H9 (cell line): Measurements from ENCODE around the gene JAG1. TPM values are rescaled to one million over a fixed set of nuclear protein-coding genes. Genes with fewer than 3 reads are reported as not detected.

Experiments used
- DNase-seq: peaks from one replicate; pipeline ENCODE4 v3.0.0-alpha.2; 2017
- H2AFZ ChIP-seq: one replicate; pipeline ENCODE4 v1.6.1; 2013; ENCODE audit warnings: mild to moderate bottlenecking, low read length, control low read depth, moderate library complexity
- H2AK5ac ChIP-seq: 2 replicates; pipeline ENCODE4 v1.6.1; 2013; ENCODE audit warnings: low read length, control low read depth, mixed read lengths; ENCODE audit not compliant: insufficient read length
- H2BK120ac ChIP-seq: one replicate; pipeline ENCODE4 v1.6.1; 2013; ENCODE audit warnings: low read depth, mild to moderate bottlenecking, low read length, control low read depth, inconsistent platforms; ENCODE audit not compliant: poor library complexity, severe bottlenecking
- H2BK12ac ChIP-seq: 2 replicates; pipeline ENCODE4 v1.6.1; 2013; ENCODE audit warnings: low read length, control low read depth, mixed read lengths, low read depth; ENCODE audit not compliant: insufficient read length
- H2BK15ac ChIP-seq: 2 replicates; pipeline ENCODE4 v1.6.1; 2013; ENCODE audit warnings: low read depth, low read length, control low read depth
- H2BK20ac ChIP-seq: one replicate; pipeline ENCODE4 v1.6.1; 2013; ENCODE audit warnings: low read depth, mild to moderate bottlenecking, low read length, control low read depth, inconsistent platforms; ENCODE audit not compliant: poor library complexity, severe bottlenecking
- H2BK5ac ChIP-seq: 2 replicates; pipeline ENCODE4 v1.6.1; 2013; ENCODE audit warnings: low read length, control low read depth, mixed read lengths; ENCODE audit not compliant: insufficient read length
- H3K14ac ChIP-seq: 2 replicates; pipeline ENCODE4 v1.6.1; 2013; ENCODE audit warnings: low read length, control low read depth; ENCODE audit not compliant: insufficient read depth
- H3K18ac ChIP-seq: 2 replicates; pipeline ENCODE4 v1.6.1; 2013; ENCODE audit warnings: low read depth, mild to moderate bottlenecking, mixed read lengths, low read length, control low read depth; ENCODE audit not compliant: insufficient read length
- H3K23ac ChIP-seq: 2 replicates; pipeline ENCODE4 v1.6.1; 2013; ENCODE audit warnings: low read length, control low read depth, mixed read lengths, low read depth; ENCODE audit not compliant: insufficient read length
- H3K23me2 ChIP-seq: 2 replicates; pipeline ENCODE4 v1.6.1; 2013; ENCODE audit warnings: low read depth, mild to moderate bottlenecking, mixed read lengths, low read length, control low read depth; ENCODE audit not compliant: insufficient read length, poor library complexity, severe bottlenecking
- H3K27ac ChIP-seq: 2 replicates; pipeline ENCODE4 v1.5.1; 2013; ENCODE audit warnings: low read length, control low read depth, mixed read lengths, low read depth; ENCODE audit not compliant: insufficient read length
- H3K27me3 ChIP-seq: 2 replicates; pipeline ENCODE4 v1.6.1; 2013; ENCODE audit warnings: low read length, control low read depth, inconsistent platforms; ENCODE audit not compliant: insufficient read depth
- H3K4ac ChIP-seq: 2 replicates; pipeline ENCODE4 v1.6.1; 2013; ENCODE audit warnings: low read depth, mild to moderate bottlenecking, control low read depth, inconsistent platforms, low read length, moderate library complexity
- H3K4me1 ChIP-seq: 2 replicates; pipeline ENCODE4 v1.6.1; 2013; ENCODE audit warnings: low read length, control low read depth, inconsistent platforms; ENCODE audit not compliant: insufficient read depth
- H3K4me2 ChIP-seq: 2 replicates; pipeline ENCODE4 v1.6.1; 2013; ENCODE audit warnings: low read length, control low read depth, mixed read lengths; ENCODE audit not compliant: insufficient read length, insufficient read depth
- H3K56ac ChIP-seq: 2 replicates; pipeline ENCODE4 v1.6.1; 2013; ENCODE audit warnings: low read depth, mild to moderate bottlenecking, mixed read lengths, low read length, control low read depth; ENCODE audit not compliant: insufficient read length
- H3K79me1 ChIP-seq: 2 replicates; pipeline ENCODE4 v1.6.1; 2013; ENCODE audit warnings: low read depth, mild to moderate bottlenecking, moderate library complexity, low read length, control low read depth, inconsistent platforms; ENCODE audit not compliant: insufficient read depth, poor library complexity, severe bottlenecking
- H3K79me2 ChIP-seq: 2 replicates; pipeline ENCODE4 v1.6.1; 2013; ENCODE audit warnings: low read length, control low read depth, inconsistent platforms; ENCODE audit not compliant: insufficient read depth
- H3K9ac ChIP-seq: 2 replicates; pipeline ENCODE4 v1.6.1; 2013; ENCODE audit warnings: low read length, control low read depth, mixed read lengths; ENCODE audit not compliant: insufficient read length; ENCODE audit errors: extremely low read depth
- H3K9me3 ChIP-seq: one replicate; pipeline ENCODE4 v1.6.1; 2013; ENCODE audit warnings: low read depth, low read length, inconsistent platforms; ENCODE audit not compliant: control insufficient read depth
- H3T11ph ChIP-seq: one replicate; pipeline ENCODE4 v1.6.1; 2013; ENCODE audit warnings: mild to moderate bottlenecking, low read length, control low read depth, inconsistent platforms
- H4K20me1 ChIP-seq: one replicate; pipeline ENCODE4 v1.6.1; 2013; ENCODE audit not compliant: control insufficient read depth, insufficient read length, insufficient read depth
- H4K5ac ChIP-seq: 2 replicates; pipeline ENCODE4 v1.6.1; 2013; ENCODE audit warnings: low read depth, mild to moderate bottlenecking, mixed read lengths, low read length, control low read depth; ENCODE audit not compliant: insufficient read length
- H4K8ac ChIP-seq: replicated peaks from 2 replicates; pipeline ENCODE4 v1.6.1; 2013; ENCODE audit warnings: low read length, control low read depth, mixed read lengths, low read depth; ENCODE audit not compliant: insufficient read length
- H4K91ac ChIP-seq: 2 replicates; pipeline ENCODE4 v1.6.1; 2013; ENCODE audit warnings: low read depth, mild to moderate bottlenecking, moderate library complexity, mixed read lengths, low read length, control low read depth; ENCODE audit not compliant: insufficient read length
- H3K27ac Mint-ChIP-seq, 3 experiments: 2 replicates in 2 of 3; 3 replicates in 1 of 3; pipeline ENCODE4 v1.8.0; 2020 to 2021; ENCODE audit warnings: mixed read lengths in 3 of 3, mild to moderate bottlenecking in 1 of 3, moderate library complexity in 1 of 3
- H3K27me3 Mint-ChIP-seq: 2 replicates; pipeline ENCODE4 v1.8.0; 2021; ENCODE audit warnings: low read depth, mild to moderate bottlenecking, moderate library complexity, mixed read lengths
- H3K36me3 Mint-ChIP-seq, 3 experiments: 2 replicates in 2 of 3; 3 replicates in 1 of 3; pipeline ENCODE4 v1.8.0; 2020 to 2021; ENCODE audit warnings: low read depth in 3 of 3, mixed read lengths in 3 of 3; ENCODE audit not compliant: insufficient read depth in 1 of 3
- H3K4me1 Mint-ChIP-seq, 2 experiments: 2 replicates each; pipeline ENCODE4 v1.8.0; 2020; ENCODE audit warnings: mixed read lengths in 2 of 2
- H3K4me3 Mint-ChIP-seq, 2 experiments: 2 replicates in 1 of 2; 3 replicates in 1 of 2; pipeline ENCODE4 v1.8.0; 2020 to 2021; ENCODE audit warnings: mild to moderate bottlenecking in 2 of 2, mixed read lengths in 2 of 2, moderate library complexity in 1 of 2
- H3K9me3 Mint-ChIP-seq, 2 experiments: 2 replicates in 1 of 2; 3 replicates in 1 of 2; pipeline ENCODE4 v1.8.0; 2020; ENCODE audit warnings: mild to moderate bottlenecking in 2 of 2, mixed read lengths in 2 of 2, moderate library complexity in 1 of 2
- CTCF ChIP-seq: fragments of 200-600 bp; sonication (generic); conservative IDR thresholded peaks from 3 replicates; pipeline ENCODE4 v1.8.0; 2021; ENCODE audit warnings: antibody characterized with exemption, mild to moderate bottlenecking
- WGBS: extraction: QIAGEN DNeasy Blood & Tissue Kit; methylation state at CpG from one replicate; pipeline ENCODE4 v1.1.7; 2013; ENCODE audit warnings: missing lambda C conversion rate, low lambda C conversion rate, mixed read lengths; ENCODE audit not compliant: insufficient read length; ENCODE audit errors: extremely low coverage; 5-methylcytosine and 5-hydroxymethylcytosine counted together
- total RNA-seq: library from RNA; stranded (reverse); gene quantifications from 2 replicates; pipeline ENCODE4 v1.2.1, GENCODE V29; 2021

Gene JAG1
- total RNA-seq, 1 experiment from 2014 or later, result 58.1 TPM

DNA sequence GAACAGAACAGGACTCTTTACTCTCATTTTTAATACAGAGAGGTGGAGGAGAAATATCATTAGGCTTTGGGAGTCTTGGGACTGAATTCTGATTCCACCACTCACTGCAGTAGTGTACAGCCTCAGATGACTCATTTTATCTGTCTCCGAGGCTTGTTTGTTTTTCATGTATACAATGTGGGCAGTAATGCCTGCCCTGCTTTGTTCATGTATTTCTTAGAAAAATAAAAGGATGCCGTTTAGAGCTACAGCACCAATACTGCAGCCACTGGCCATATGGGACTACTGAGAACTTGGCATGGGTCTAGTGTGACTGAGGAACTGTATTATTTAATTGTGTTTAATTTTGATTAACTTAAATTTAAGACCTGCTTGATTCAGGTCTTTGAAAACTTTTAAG is 41.2 kb upstream of the JAG1 start:
- Histone ChIP-seq H3K23ac (no peak overlapping the region), H2AFZ (no peak overlapping the region), H3K9me3 (no peaks in the 10 kb centered on the region), H2BK12ac (no peak overlapping the region), H3K23me2 (no peaks in the 10 kb centered on the region), H2BK15ac (no peak overlapping the region), H3K4me2 (no peak overlapping the region), H3K79me1 (no peaks in the 10 kb centered on the region), H4K5ac (no peak overlapping the region), H4K20me1 (no peaks in the 10 kb centered on the region), H4K8ac (no peak overlapping the region), H3T11ph (no peak overlapping the region), H3K79me2 (no peaks in the 10 kb centered on the region), H3K18ac (no peak overlapping the region), H3K9ac (no peak overlapping the region), H3K4ac (no peak overlapping the region), H3K56ac (no peak overlapping the region), H2BK5ac (no peak overlapping the region), H3K27ac (no peak overlapping the region), H2BK120ac (no peak overlapping the region), H4K91ac (no peak overlapping the region), H3K14ac (no peak overlapping the region), H2AK5ac (no peak overlapping the region), H2BK20ac (no peak overlapping the region), H3K27me3 (no peaks in the 10 kb centered on the region), H3K4me1 (peaks cover 5% of the 10 kb centered on the region; the same call in 1 of the 2 replicates)
- Mint-ChIP-seq H3K27me3 (no peaks in the 10 kb centered on the region), H3K4me3 (no peak overlapping the region), H3K9me3 (no peaks in the 10 kb centered on the region), H3K27ac (no peak overlapping the region), H3K4me1 (peaks cover 32% of the 10 kb centered on the region in 2 experiments), H3K36me3 (no peaks in the 10 kb centered on the region)
- WGBS, result no CpG with 5 or more reads among the region's 2 CpGs
- DNase-seq, result no peak
- TF ChIP-seq CTCF, result no peak
